Adrenal gland (tissue), 5 donors: ENCODE results near the gene OXT.

Experiments used
- POLR2A ChIP-seq, 2 donors: fragments of 450-650 bp; IDR thresholded peaks; one replicate each; pipeline ENCODE4 v1.6.1; 2017; ENCODE audit warnings: antibody characterized with exemption in 2 of 2, mild to moderate bottlenecking in 2 of 2, moderate library complexity in 1 of 2
- TF ChIP-seq, protein P1 (sequence below), 6 experiments: fragments of 450-650 bp in 4 of 6; fragments of 200-600 bp in 2 of 6; sonication (generic) in 1 of 6; IDR thresholded peaks; 1 replicate in 5 of 6; 2 replicates in 1 of 6; pipeline versions ENCODE4 v1.5.1 to v1.8.0; 2016 to 2021; ENCODE audit warnings: antibody characterized with exemption in 6 of 6, mild to moderate bottlenecking in 2 of 6, moderate library complexity in 1 of 6
- donor health status: DM: no; HTN: no; CAD: no.

DNA sequence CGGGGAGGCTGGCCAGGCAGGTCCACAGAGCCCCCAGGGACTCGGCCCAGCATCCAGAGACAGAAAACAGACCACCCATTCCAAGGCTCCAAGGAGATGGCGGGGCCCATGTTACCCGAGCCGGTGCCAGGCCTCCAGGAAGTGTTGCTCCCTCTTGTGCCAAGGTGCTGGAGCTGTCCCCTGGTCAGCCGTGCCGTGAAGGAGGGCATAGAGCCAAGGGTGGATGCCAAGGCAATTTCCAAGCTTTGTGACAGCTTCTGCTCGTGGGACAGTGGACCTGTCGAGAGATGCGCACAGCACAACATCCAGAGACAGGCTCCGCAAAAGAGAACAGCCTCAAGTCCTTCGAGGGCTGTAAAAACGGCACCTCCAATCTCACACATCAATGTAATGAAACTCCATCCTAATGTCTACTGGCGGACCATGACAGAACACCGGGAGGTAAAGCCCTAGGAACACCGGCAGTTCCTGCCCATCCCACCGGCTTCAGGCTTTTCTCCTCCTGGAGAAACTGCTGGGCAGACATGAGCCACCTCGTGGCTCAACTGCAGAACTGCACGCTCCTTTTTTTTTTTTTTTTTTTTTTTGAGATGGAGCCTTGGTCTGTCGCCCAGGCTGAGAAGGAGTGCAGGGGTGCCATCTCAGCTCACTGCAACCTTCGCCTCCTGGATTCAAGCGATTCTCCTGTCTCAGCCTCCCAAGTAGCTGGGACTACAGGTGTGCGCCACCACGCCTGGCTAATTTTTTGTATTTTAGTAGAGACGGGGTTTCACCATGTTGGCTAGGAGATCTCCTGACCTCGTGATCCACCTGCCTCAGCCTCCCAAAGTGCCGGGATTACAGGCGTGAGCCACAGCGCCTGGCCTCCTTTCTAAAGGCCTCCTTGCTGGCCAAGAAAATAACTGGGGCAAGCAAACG is 44.0 kb downstream of the OXT start:
- TF ChIP-seq POLR2A (IDR thresholded peaks at IDR 0.05), result no peak
- TF ChIP-seq, protein P1, sequence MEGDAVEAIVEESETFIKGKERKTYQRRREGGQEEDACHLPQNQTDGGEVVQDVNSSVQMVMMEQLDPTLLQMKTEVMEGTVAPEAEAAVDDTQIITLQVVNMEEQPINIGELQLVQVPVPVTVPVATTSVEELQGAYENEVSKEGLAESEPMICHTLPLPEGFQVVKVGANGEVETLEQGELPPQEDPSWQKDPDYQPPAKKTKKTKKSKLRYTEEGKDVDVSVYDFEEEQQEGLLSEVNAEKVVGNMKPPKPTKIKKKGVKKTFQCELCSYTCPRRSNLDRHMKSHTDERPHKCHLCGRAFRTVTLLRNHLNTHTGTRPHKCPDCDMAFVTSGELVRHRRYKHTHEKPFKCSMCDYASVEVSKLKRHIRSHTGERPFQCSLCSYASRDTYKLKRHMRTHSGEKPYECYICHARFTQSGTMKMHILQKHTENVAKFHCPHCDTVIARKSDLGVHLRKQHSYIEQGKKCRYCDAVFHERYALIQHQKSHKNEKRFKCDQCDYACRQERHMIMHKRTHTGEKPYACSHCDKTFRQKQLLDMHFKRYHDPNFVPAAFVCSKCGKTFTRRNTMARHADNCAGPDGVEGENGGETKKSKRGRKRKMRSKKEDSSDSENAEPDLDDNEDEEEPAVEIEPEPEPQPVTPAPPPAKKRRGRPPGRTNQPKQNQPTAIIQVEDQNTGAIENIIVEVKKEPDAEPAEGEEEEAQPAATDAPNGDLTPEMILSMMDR (IDR thresholded peaks at IDR 0.05), result peak; percentile 55 to 89 (median 80)
